Measurements from ENCODE around the gene RNPEP.

DNA sequence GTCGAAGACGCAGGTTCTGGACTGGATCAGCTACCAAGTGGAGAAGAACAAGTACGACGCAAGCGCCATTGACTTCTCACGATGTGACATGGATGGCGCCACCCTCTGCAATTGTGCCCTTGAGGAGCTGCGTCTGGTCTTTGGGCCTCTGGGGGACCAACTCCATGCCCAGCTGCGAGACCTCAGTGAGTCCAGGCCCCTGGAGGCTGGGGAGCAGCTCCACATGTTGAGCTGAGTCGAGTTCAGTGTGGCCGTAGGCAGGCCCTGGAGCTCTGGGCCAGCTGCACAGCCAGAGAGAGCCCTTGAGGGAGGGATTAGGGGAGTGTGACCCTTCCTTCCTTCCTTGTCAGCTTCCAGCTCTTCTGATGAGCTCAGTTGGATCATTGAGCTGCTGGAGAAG lies 29.5 kb downstream of the RNPEP start:
- no peak for TF ChIP-seq CTCF (IDR thresholded peaks at IDR 0.05; ENCODE audit: insufficient read depth, low read length)
- no peak for TF ChIP-seq POLR2AphosphoS5 (IDR thresholded peaks at IDR 0.05; ENCODE audit: low read depth)
- TF ChIP-seq, protein P1, sequence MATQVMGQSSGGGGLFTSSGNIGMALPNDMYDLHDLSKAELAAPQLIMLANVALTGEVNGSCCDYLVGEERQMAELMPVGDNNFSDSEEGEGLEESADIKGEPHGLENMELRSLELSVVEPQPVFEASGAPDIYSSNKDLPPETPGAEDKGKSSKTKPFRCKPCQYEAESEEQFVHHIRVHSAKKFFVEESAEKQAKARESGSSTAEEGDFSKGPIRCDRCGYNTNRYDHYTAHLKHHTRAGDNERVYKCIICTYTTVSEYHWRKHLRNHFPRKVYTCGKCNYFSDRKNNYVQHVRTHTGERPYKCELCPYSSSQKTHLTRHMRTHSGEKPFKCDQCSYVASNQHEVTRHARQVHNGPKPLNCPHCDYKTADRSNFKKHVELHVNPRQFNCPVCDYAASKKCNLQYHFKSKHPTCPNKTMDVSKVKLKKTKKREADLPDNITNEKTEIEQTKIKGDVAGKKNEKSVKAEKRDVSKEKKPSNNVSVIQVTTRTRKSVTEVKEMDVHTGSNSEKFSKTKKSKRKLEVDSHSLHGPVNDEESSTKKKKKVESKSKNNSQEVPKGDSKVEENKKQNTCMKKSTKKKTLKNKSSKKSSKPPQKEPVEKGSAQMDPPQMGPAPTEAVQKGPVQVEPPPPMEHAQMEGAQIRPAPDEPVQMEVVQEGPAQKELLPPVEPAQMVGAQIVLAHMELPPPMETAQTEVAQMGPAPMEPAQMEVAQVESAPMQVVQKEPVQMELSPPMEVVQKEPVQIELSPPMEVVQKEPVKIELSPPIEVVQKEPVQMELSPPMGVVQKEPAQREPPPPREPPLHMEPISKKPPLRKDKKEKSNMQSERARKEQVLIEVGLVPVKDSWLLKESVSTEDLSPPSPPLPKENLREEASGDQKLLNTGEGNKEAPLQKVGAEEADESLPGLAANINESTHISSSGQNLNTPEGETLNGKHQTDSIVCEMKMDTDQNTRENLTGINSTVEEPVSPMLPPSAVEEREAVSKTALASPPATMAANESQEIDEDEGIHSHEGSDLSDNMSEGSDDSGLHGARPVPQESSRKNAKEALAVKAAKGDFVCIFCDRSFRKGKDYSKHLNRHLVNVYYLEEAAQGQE (IDR thresholded peaks at IDR 0.05; ENCODE audit: insufficient replicate concordance, low read depth): no peak
- TF ChIP-seq GABPA (IDR thresholded peaks at IDR 0.05; ENCODE audit: low read depth): no peak

Measured in HL-60 (cell line).